HG03565 (cell line): ENCODE measurements around the gene TRA2B.
"Not testable (repeated sequence)": the region's sequence is repeated elsewhere in the genome, so short reads cannot be mapped to it uniquely, and the experiment has no call there.

Experiments used
- ATAC-seq: cut with Tn5 transposase; IDR thresholded peaks from one replicate; pipeline ENCODE4 v1.9.1; 2021; ENCODE audit warnings: mild to moderate bottlenecking, moderate library complexity; ENCODE audit not compliant: unreplicated experiment

The TRA2B gene

GRCh38 chr3:185928496-185928895 lies 9.3 kb downstream of the TRA2B start:
- no peak for ATAC-seq

- ATAC-seq = no peak
These were observed 10.2 kb downstream of the TRA2B start for GRCh38 chr3:185927501-185928200.

- ATAC-seq = no peak
These were observed 11.4 kb downstream of the TRA2B start for GRCh38 chr3:185926445-185926844.

DNA sequence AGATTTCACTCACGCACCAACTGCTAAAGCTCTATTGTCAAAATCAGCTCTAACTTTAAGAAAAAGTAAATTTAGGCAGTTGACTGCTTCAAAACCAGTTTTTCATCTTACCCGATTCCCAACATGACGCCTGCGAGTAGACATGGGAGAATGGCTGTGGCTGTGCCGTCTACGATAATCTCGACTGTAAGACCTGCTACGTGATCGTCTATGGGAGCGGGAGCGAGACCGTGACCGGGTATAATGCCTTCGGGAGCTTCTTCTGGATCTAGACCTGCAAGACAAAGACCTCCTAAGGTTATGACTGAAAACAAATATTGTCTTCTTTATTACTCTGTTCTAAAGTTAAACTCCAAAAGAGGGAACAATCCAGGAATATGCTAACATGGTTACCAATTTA lies 12.5 kb downstream of the TRA2B start:
- no peak for ATAC-seq

DNA sequence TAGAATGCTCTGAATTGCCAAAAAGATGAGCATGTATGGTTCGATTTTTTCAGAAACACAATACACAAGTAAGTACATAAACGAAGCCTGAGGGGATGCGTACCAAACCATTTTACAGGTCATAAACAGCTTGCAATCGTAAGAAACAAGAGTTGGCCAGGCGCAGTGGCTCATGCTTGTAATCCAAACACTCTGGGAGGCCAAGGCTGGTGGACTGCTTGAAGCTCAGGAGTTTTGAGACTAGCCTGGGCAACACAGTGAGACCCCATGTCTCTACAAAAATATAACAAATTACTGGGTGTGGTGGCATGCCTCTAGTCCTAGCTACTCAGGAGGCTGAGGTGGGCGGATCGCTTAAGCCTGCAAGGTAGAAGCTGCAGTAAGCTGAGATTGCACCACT lies 13.4 kb downstream of the TRA2B start:
- ATAC-seq = no peak

DNA sequence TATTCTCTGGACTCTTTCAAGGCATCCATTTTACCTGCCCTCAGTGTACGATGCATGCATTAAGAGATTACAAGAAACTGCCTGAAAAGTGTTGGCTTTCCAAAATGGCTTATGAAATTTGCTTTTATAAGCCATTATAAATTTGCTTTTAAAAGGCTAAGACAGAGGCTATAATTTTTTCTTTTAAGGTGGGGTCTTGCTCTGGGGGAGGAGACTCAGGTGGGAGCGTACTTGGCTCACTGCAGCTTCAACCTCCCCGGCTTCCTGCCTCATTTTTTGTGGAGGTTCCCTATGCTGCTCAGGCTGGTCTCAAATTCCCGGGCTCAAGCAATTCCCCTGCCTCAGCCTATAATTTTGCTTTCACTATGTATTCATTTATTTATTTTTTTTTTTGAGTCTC lies 17.6 kb downstream of the TRA2B start:
- no peak for ATAC-seq

DNA sequence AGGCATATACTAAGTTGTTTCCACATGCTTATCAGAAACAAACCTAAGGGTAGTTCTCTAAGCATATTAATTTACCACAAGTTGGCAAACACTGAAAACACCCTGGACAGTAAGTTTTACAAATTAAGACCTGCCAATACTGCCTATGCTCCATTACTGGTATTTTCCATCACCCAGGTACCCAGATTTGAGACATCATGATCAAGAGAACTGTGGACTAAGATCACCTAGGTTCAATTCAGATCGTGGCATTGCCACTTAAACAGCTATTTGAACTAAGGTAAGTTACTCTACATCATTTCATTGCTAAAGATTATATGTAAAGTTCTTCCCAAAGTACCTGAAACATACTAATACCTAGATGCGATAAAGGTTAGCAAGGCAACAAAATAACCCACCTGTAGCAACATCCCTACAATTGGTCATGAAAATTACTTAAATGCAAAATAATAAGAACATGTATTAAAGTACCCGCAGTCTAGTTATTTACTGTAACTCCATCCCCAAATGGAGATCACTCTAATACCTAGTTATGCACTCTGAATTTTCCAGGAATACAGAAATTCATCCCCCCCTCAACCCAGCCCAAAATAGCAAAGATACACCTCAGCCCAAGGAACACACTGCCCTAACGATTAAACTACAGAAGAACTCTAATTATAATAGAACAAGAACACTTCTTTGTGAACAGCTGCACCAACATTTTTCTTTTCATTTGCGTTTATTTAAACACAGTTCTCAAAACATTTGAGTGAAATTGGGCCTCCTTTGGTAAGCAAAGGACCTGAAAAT lies 21.6 kb downstream of the TRA2B start:
- ATAC-seq = no peak

GRCh38 chr3:185915642-185916041 lies 22.2 kb downstream of the TRA2B start:
- no peak for ATAC-seq

- no peak for ATAC-seq
These were observed 22.7 kb downstream of the TRA2B start for GRCh38 chr3:185914911-185915629.

DNA sequence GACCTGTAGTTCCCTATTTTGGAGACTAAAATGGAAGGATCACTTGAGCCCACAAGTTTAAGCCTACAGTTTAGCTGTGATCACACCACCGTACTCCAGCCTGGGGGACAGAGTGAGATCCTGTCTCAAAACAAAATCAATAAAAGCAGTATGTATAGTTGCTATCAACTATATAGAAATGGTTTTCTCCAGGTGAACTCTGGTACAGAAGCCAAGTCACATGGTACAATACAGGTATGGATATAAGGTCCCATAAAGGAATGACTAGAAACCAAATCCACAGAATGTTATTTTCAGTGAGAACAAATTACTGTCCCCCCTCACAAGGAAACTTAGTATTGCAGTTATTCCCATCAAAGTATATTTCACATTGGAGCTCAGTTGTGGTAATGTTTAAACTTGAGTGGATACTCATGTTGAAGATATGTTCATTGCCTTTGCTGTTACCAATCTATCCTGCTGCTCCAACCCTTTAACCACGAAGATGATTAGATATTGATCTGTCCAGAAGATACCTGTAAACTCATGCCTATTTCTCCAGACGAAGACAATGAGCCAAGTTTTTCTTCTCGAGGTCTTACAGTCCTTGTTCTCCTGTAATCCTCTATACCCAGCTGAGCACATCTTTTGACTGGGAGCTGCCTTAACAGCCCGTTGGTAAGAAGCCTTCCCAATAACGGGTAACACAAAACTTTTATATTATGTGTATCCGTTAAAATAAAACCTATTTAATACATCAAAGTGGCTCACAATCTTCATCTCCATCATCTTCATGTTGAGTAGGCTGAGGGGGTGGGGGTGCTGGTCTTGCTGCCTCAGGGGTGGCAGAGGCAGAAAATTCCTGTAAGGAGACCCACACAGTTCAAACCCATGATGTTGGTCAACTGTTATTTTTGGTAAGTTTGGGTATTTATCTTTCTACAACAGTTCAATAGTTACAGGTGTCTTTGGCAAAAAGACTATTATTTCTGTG lies 24.6 kb downstream of the TRA2B start:
- no peak for ATAC-seq

DNA sequence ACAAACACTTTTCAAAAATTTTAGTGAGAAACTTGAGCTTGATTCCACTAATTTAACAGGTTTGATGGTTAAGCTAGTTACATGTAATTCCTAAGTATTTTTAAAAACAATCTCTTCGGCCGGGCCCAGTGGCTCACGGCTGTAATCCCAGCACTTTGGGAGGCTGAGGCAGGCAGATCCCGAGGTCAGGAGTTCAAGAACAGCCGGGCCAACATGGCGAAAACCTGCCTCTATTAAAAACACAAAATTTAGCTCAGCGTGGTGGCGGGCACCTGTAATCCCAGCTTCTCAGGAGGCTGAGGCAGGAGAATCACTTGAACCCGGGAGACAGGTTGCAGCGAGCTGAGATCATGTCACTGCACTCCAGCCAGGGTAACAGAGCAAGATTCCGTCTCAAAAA lies 25.3 kb downstream of the TRA2B start:
- ATAC-seq = no peak

GRCh38 chr3:185911076-185911448 lies 26.8 kb downstream of the TRA2B start:
- not testable (repeated sequence) for ATAC-seq

DNA sequence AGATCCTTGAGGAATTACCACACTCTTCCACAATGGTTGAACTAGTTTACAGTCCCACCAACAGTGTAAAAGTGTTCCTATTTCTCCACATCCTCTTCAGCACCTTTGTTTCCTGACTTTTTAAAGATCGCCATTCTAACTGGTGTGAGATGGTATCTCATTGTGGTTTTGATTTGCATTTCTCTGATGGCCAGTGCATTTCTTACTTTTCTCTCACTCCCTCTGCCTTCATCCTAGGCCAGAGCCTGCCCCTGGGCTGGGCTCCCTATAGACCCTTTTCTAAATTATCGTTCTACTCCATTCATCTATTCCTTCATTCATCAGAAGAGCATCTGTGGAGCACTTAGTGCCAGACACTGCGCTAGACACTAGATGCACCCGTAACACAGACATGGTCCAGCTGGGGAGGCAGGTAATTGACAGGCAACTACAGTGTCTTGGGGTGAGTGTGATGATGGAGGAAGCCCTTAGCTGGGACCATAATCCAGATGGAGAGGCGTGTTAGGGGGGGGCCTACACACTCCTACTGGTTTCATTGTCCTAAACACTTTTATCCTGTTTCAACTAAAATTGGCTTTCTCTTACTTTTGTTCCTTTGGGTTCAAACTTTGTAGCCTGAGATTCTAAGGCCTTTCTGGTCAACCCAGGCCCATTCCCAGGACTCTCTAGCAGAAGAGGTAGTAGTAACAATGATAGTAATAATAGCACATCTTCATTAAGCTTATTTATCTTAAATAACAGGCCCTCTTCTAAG lies 27.3 kb downstream of the TRA2B start:
- ATAC-seq = not testable (repeated sequence)

DNA sequence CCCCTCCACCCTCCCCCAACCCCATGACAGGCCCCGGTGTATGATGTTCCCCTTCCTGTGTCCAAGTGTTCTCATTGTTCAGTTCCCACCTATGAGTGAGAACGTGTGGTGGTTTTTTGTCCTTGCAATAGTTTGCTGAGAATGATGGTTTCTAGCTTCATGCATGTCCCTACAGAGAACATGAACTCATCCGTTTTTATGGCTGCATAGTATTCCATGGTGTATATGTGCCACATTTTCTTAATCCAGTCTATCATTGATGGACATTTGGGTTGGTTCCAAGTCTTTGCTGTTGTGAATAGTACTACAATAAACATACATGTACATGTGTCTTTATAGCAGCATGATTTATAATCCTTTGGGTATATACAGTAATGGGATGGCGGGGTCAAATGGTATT lies 27.9 kb downstream of the TRA2B start:
- ATAC-seq = not testable (repeated sequence)

DNA sequence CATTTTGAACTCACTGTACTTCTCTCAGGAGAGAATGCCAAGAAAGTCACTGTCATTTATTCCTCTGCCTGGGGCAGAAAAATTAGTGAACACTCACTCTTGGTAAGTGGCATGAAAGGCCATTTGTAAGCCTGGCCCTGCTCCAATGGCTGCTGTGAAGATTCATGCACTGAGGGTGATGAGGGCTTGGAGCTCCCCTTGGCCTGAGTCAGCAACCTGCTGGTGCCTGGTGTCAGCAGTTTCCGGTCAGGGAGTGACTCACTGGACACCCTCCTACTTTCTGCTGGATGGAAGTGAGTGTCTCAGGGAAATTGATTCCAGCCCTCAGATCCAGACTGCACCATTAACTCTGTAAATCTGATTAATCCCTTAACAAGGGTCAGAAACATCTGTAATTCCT lies 37.6 kb downstream of the TRA2B start:
- no peak for ATAC-seq

- ATAC-seq = no peak
These were observed 41.2 kb downstream of the TRA2B start for GRCh38 chr3:185896636-185897035.

- ATAC-seq = no peak
These were observed 50.7 kb downstream of the TRA2B start for GRCh38 chr3:185887066-185887465.

- ATAC-seq = no peak
These were observed 53.2 kb downstream of the TRA2B start for GRCh38 chr3:185884641-185885040.

- ATAC-seq = no peak
These were observed 55.9 kb downstream of the TRA2B start for GRCh38 chr3:185881926-185882325.

- no peak for ATAC-seq
These were observed 57.2 kb downstream of the TRA2B start for GRCh38 chr3:185880600-185880999.
